GM13976 (cell line): ENCODE measurements around the gene ATP6V1E1.

ENCODE experiments used
- DNase-seq: peaks from one replicate; pipeline ENCODE4 v3.0.0; 2012; ENCODE audit warnings: low spot score
- CTCF ChIP-seq: IDR thresholded peaks from 2 replicates; pipeline ENCODE4 v1.5.1; 2012; ENCODE audit warnings: borderline replicate concordance, mild to moderate bottlenecking; ENCODE audit not compliant: insufficient read depth; ENCODE audit errors: extremely low read depth, missing control alignments, control extremely low read depth
- in situ Hi-C: fragments of 300-500 bp; cut with MboI; formaldehyde crosslinking; loops from one replicate; pipeline ENCODE4 v1.12.0; 2022; ENCODE audit warnings: low sequenced_read_pairs, mixed read lengths, inconsistent platforms; ENCODE audit not compliant: unreplicated experiment

The ATP6V1E1 gene

GRCh38 chr22:17548010-17548755 is 80.4 kb downstream of the ATP6V1E1 start:
- in situ Hi-C loops: no loop called here
- DNase-seq: no peak
- no peak for TF ChIP-seq CTCF

GRCh38 chr22:17542452-17542851 is 86.1 kb downstream of the ATP6V1E1 start:
- in situ Hi-C loops: no loop called here
- no peak for TF ChIP-seq CTCF
- no peak for DNase-seq
